ENCODE results near the gene DDX4.
"Not testable (repeated sequence)": the region's sequence is repeated elsewhere in the genome, so short reads cannot be mapped to it uniquely, and the experiment has no call there.

DNA sequence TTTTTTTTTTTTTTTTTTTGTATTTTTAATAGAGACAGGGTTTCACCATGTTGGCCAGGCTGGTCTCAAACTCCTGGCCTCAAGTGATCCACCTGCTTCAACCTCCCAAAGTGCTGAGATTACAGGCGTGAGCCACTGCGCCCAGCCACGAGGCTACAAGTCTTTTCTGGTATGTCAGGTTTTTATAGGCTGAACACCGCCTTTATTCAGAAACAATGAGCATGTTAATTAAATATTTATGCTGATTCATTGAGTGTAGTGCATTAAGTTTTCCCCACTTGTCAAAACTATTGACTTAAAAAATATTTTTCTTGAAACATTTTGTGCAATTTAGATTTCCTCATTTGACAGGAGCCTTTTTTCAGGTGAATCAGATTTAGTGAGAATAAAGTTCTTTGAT, 78.1 kb downstream of the DDX4 start:
- TF ChIP-seq, protein P1, sequence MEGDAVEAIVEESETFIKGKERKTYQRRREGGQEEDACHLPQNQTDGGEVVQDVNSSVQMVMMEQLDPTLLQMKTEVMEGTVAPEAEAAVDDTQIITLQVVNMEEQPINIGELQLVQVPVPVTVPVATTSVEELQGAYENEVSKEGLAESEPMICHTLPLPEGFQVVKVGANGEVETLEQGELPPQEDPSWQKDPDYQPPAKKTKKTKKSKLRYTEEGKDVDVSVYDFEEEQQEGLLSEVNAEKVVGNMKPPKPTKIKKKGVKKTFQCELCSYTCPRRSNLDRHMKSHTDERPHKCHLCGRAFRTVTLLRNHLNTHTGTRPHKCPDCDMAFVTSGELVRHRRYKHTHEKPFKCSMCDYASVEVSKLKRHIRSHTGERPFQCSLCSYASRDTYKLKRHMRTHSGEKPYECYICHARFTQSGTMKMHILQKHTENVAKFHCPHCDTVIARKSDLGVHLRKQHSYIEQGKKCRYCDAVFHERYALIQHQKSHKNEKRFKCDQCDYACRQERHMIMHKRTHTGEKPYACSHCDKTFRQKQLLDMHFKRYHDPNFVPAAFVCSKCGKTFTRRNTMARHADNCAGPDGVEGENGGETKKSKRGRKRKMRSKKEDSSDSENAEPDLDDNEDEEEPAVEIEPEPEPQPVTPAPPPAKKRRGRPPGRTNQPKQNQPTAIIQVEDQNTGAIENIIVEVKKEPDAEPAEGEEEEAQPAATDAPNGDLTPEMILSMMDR (IDR thresholded peaks at IDR 0.05) = not testable (repeated sequence)
- not testable (repeated sequence) for TF ChIP-seq POLR2A (IDR thresholded peaks at IDR 0.05)

All from thyroid gland (tissue), 4 donors.